ENCODE results near the gene DNAJA1. TPM values are rescaled to one million over a fixed set of nuclear protein-coding genes. Genes with fewer than 3 reads are reported as not detected.
"Not testable (repeated sequence)": the region's sequence is repeated elsewhere in the genome, so short reads cannot be mapped to it uniquely, and the experiment has no call there.

The DNAJA1 gene
- total RNA-seq, 3 donors from 2014 or later = 47.3 to 122 (median 74.4) TPM

DNA sequence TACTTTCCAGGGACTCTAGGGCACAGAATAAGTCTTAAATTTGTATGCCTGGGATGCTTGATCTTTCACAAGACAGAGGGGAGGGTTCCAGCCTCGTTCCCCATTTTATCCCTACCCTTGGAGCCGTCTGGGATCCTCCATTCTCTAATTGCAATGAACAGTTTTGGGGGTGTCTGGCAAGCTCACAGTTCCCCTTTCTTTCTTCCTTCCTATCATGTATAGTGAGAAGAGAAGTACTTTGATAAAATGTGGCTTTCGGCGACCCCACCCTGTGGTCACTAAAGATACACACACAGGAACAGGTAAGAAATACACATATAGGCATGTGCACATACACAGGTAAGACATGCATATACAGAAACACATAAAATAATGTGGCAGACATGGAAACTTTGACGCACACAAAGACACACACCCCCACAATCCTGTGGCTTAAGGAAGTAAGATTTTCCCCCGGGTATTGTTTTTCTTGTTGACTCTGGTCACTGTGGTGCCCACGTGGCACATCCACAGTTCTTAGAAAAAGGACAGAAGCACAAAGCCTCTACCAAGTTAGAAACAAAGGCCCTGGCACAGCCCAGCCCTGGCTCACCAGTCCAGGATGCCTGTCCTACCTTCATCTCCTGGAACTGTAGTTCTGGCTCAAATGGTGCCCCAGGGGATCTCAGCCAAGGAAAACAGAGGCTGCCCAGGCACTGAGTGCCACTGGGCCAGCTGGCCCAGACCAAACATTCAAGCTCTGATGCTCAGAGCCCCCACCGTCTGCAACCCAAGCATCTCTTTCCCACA lies 57.7 kb downstream of the DNAJA1 start:
- no peak for DNase-seq
- H3K4me3 ChIP-seq = no peak overlapping the region
- no peaks in the 10 kb centered on the region for H3K9me3 ChIP-seq
- intact Hi-C loops (cut with DNase I, micrococcal nuclease) = loop anchor here in 1 of 2 donors (5.0 kb wide), 1 partner anchor 145 kb away; no protein-coding TSS in a partner anchor
- ATAC-seq = peak; percentile 29
- TF ChIP-seq, protein P1, sequence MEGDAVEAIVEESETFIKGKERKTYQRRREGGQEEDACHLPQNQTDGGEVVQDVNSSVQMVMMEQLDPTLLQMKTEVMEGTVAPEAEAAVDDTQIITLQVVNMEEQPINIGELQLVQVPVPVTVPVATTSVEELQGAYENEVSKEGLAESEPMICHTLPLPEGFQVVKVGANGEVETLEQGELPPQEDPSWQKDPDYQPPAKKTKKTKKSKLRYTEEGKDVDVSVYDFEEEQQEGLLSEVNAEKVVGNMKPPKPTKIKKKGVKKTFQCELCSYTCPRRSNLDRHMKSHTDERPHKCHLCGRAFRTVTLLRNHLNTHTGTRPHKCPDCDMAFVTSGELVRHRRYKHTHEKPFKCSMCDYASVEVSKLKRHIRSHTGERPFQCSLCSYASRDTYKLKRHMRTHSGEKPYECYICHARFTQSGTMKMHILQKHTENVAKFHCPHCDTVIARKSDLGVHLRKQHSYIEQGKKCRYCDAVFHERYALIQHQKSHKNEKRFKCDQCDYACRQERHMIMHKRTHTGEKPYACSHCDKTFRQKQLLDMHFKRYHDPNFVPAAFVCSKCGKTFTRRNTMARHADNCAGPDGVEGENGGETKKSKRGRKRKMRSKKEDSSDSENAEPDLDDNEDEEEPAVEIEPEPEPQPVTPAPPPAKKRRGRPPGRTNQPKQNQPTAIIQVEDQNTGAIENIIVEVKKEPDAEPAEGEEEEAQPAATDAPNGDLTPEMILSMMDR (IDR thresholded peaks at IDR 0.05) = no peak
- H3K4me1 ChIP-seq (ENCODE audit: low read depth) = peaks cover 3% of the 10 kb centered on the region
- H3K36me3 ChIP-seq (ENCODE audit: low read depth) = no peaks in the 10 kb centered on the region

DNA sequence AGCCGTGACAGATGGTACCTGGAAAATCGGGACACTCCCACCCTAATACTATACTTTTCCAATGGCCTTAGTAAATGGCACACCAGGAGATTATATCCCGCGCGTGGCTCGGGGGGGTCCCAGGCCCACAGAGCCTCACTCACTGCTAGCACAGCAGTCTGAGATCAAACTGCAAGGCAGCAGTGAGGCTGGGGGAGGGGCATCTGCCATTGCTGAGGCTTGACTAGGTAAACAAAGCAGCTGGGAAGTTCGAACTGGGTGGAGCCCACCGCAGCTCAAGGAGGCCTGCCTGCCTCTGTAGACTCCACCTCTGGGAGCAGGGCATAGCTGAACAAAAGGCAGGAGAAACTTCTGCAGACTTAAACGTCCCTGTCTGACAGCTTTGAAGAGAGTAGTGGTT lies 60.6 kb downstream of the DNAJA1 start:
- ATAC-seq; H3K4me1 ChIP-seq (ENCODE audit: low read depth); H3K4me3 ChIP-seq; H3K36me3 ChIP-seq (ENCODE audit: low read depth); intact Hi-C loops (cut with DNase I, micrococcal nuclease); DNase-seq; H3K9me3 ChIP-seq: not testable (repeated sequence)

Other genes starting within 250 kb of the DNAJA1 start
- gene TMEM215, start 241.7 kb upstream of the DNAJA1 start, total RNA-seq = under 1 TPM in 1 of 3 donors, not detected in 2; 0.09 TPM
- gene APTX, start 23.6 kb upstream of the DNAJA1 start, total RNA-seq = 10 to 100 TPM; 23.4 to 28.3 (median 27.5) TPM
- gene SMU1, start 51.4 kb downstream of the DNAJA1 start, total RNA-seq = 10 to 100 TPM; 15.5 to 23.6 (median 17.1) TPM
- 100 to 1,000 TPM in 2 of 3 donors, 10 to 100 TPM in 1; 66.0 to 203 (median 103) TPM for gene B4GALT1, start 142.1 kb downstream of the DNAJA1 start, total RNA-seq
- 10 to 100 TPM; 13.2 to 85.2 (median 33.3) TPM for gene SPINK4, start 214.9 kb downstream of the DNAJA1 start, total RNA-seq
- gene BAG1, start 239.4 kb downstream of the DNAJA1 start, total RNA-seq = 100 to 1,000 TPM; 120 to 155 (median 153) TPM
- gene CHMP5, start 239.8 kb downstream of the DNAJA1 start, total RNA-seq = 10 to 100 TPM; 72.2 to 98.1 (median 84.3) TPM

Data from mucosa of descending colon (tissue), 3 donors.